ENCODE results near the gene ACBD6.

- TF ChIP-seq CTCF (conservative IDR thresholded peaks at IDR 0.05; ENCODE audit: low read depth, low read length) (no peak; the same call in 1 of the 2 replicates), POLR2A (IDR thresholded peaks at IDR 0.05; ENCODE audit: low read depth, low read length) (peak; percentile 73), RAD21 (IDR thresholded peaks at IDR 0.05; ENCODE audit: low read length) (no peak), NFE2L2 (IDR thresholded peaks at IDR 0.05; ENCODE audit: low read depth, low read length) (no peak), MXI1 (IDR thresholded peaks at IDR 0.05; ENCODE audit: borderline replicate concordance, low read depth, low read length) (peak; percentile 81; the same call in 1 of the 2 replicates), SMC3 (IDR thresholded peaks at IDR 0.05; ENCODE audit: low read depth, low read length) (no peak), RFX5 (IDR thresholded peaks at IDR 0.05; ENCODE audit: low read depth, low read length) (no peak), CEBPB (IDR thresholded peaks at IDR 0.05; ENCODE audit: low read depth, low read length) (no peak), BHLHE40 (IDR thresholded peaks at IDR 0.05; ENCODE audit: low read depth, low read length) (peak; percentile 74), MAZ (IDR thresholded peaks at IDR 0.05; ENCODE audit: borderline replicate concordance, low read depth, low read length) (peak; percentile 42; the same call in 1 of the 2 replicates), RCOR1 (IDR thresholded peaks at IDR 0.05; ENCODE audit: insufficient replicate concordance, low read length) (no peak)
Observed at GRCh38 chr1:180502361-180503279, at the start of gene ACBD6.
